GM19438 (cell line): ENCODE data around the gene CEP85L.

Experiments used
- ATAC-seq: cut with Tn5 transposase; IDR thresholded peaks from one replicate; pipeline ENCODE4 v1.9.1; 2021; ENCODE audit warnings: low read depth; ENCODE audit not compliant: unreplicated experiment

CEP85L gene

DNA sequence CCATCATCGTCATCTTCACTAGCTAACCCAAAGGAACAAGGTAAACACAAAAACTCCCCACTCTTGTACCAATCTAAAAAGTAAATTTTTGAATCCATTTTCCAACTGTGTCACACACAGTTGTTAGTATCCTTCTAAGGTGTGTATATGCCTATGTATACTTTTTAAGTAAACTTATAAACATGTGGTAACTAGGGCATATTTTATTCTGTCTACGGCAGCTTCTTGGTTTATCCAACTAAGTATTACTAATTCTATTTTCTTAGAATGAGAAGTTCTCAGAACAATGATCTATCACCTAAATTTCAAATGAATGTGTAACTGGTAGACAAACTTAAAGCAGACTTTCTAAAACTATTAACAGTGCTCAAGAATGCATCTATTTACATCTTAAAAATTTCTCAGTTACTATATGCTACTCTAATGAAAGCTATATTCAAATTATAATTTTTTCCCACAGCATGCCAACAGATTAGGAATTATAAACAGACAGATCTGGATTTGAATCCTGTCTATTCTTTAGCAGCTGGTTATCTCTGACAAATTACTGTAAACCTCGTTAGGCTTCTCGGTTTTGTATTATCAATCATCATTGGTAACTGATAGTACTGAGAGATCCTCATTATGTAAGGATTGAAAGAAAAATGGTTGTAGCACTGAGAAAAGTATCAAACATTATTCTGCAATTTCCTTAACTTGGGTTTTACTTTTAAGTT lies 105.1 kb downstream of the CEP85L start:
- no peak for ATAC-seq

DNA sequence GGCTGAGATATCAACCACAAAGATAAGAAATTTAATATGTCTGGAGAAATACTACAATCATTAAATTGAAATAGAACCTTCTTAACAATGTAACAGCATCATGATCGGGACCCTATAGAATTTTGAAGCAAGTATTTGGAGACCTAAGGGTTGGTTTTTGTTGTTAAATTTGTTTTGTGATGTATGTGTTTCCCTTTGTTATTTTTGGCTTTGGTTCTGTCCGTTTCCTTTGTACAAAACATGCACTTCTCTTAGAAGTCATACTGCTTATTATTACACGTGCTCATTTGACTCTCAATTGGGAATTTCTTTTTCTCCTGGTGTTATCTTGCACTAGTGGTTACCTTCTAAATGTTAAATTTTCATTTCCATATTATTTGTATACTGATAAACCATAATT lies 107.3 kb downstream of the CEP85L start:
- no peak for ATAC-seq

DNA sequence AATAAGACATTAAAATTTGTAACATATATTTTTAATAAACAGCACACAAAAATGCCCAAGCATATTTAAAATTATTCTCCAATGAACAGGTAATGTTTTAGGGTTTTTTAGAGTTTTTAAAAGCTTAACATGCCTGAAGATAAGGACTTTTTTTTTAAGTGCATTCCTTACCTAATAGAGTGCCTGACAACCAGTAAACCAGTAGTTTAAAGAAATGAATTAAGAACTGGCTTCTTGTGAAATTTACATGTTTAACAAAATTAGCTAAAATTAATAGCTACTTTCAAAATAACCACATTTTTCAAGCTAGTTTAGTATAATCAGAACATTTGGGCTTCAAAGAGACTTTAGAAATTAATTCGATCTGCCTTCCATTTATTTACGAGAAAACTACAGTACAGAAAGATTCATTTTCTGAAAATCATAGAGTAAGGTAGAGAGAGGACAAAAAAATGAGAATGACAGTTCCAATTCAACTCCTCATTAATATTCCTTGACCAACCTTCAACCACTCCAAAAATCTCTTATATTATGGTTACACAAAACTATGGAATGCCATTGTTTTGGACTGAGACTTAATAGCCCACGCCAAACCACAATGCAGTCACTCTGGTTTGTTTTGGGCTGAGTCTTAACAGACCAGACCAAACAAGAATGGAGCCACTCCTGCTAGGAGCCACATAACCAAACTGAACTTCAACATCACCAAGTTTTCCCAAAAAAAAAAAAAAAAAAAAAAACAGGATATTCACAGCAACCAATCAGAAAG lies 109.0 kb downstream of the CEP85L start:
- ATAC-seq = no peak

- no peak for ATAC-seq
Measured at GRCh38 chr6:118537574-118537973, 113.8 kb downstream of the CEP85L start.

DNA sequence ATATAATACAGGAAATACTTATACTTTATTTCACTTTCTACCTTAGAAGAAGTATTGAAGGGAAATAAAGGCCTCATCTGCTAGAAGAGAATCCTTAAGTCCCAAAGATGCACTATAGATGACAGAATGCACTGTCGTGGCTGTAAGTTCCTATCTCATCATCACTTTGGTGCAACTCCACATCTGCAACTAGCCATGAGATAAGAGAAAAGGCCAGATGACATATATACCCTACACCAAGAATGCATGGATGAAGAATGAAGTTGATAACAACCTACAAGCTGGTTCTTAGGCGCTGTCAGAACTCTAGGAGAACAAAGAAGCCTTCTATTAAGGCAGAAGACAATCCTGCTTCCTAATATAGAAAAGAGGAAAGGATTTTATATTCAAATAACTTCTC lies 114.9 kb downstream of the CEP85L start:
- ATAC-seq = no peak

GRCh38 chr6:118535176-118535844 lies 116.1 kb downstream of the CEP85L start:
- ATAC-seq = no peak

- no peak for ATAC-seq
Measured at GRCh38 chr6:118530942-118531341, 120.4 kb downstream of the CEP85L start.

DNA sequence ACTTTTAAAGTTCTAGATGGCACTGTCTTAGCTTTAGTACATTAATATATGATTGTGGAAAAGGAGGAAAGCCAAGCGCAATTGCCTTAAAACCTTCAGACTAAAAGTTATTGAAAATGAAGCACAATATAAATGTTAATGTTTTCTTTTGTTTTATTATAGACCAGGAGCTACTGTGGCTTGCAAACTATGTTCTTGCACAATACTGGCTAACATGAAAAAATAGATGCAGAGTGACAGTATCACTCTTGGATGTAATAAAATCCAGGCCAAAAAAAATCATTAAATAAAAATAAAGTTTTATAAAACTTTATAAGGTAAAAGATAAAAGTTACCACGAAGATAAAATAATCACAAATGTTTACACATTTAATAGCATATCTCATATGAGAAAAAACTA lies 121.6 kb downstream of the CEP85L start:
- no peak for ATAC-seq

DNA sequence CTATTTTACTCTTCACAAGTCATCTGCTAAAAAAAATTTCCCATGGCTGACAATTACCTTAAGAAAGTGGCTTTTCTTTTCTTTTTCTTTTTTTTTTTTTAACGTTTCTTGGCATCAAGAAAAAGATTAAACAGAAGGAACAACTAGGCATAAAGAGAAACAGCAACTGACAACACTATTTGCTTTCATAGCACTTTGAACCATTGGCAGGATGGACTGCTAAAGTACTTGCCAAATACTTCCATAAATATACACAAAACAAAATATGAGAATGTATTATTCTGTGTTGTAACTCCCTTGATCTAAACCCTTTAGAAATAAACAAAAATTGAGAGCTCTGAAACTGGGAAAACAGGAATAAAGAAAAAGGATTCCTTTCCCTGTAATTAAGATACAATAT lies 123.3 kb downstream of the CEP85L start:
- no peak for ATAC-seq

- ATAC-seq = no peak
Measured at GRCh38 chr6:118525913-118526780, 125.2 kb downstream of the CEP85L start.

DNA sequence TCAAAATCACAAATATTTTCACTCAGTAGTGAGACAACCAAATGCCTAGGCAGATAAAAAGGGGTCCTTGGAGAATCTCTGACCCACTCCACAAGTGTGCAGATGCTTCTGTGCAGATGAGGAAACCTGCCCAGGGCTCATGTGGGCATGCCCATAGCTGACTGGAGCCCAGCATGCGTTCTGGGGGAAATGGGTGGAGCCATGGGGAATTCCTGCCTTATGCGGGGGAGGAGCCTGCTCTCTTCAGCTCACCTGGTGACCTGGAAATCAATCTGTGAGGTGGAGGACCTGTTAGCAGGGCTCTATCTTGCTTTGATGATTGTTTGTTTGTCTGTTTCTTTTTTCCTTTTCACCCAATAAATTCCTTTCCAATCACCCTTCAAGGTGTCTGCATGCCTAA lies 126.7 kb downstream of the CEP85L start:
- no peak for ATAC-seq

DNA sequence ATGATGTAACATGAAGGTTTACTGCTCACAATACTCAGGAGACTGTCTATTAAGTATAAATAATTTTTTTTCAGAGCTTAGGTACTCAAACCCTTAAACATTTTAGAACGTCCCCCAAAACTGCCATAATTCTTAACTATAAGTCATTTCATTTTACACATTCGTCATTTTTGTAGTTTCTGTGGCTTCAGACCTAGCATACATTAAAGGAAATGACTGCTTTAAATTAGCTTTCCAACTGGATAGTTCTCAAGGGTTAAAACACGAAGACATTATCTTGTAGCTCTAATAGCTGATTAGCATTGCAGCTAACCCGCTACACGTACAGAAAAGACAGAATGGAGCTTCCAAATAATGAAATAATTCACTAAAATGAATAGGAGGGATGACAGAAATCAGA lies 128.2 kb downstream of the CEP85L start:
- ATAC-seq = no peak

- ATAC-seq = no peak
Measured at GRCh38 chr6:118522422-118522821, 129.0 kb downstream of the CEP85L start.

DNA sequence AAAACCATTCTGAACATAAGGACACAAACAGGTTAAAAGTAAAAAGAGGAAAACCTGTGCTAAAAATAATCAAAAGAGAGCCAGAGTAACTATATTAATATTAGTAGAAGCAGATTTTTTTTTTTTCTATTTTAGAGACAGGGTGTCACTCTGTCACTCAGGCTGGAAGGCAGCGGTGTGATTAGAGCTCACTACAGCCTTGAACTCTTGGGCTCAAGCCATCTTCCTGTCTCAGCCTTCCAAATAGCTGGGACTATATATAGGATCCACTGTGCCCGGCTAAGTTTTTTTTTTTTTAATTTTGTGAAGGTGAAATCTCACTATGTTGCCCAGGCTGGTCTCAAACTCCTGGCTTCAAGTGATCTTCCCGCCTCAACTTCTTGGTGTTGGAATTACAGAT lies 136.7 kb downstream of the CEP85L start:
- no peak for ATAC-seq

DNA sequence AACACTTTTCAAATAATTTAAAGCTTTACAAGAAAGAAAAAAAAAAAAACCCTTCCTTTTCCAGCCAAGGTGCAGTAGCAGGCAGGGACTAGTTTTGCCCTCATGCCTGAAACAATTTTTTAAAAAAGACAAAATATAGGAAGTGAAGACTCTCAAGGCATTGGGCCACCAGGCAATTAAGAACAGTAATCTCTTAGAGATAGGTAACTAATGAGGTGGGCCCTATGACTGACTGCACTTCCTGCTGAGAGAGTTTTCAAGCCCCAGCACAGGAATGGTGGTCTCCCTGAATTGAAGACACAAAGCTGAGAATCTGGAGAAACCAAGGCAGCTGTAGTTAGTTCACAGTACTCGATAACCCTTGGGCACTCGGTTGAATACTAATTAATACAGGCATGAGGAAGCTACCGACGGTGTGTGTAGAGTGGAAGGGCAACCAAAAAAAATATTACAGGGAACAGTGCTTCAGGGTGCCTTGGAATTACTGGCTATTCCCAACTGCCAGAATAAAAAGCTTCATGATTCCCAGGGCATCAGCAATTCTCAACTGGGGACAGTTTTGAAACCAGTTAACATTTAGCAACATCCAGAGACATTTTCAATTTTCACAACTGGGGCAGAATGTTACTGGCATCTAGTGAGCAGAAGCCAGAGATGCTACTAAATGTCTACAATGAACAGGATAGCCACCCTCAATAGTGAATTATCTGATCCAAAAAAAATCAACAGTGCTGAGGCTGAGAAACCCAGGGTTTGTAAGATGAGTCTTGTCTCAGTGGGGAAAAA lies 139.3 kb downstream of the CEP85L start:
- ATAC-seq = no peak

DNA sequence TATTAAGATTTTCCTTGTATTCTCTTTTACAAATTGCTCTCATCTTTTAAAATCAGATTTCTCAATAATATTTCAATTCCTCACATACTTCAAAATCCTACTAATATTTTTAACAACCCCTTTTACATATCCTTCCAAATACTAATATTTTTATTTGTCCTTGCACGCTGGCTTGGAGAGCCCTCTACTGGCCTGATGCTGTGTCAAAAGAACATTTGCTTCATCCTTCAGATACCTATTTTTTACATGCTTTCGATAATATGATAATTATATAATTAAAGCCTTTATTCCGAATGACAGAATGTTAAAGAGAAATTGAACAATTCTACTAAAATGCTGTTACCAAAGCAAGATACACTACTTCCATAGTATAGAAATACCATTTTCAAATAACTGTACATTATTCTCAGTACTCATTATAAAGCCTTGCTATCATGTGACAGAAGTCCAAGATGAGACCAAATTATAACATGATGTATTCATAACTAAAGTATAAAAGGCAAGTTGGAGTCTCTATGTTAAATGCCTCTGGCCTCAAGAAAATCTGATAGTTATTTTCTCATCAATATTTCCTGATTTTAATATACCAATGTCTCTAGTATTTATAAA lies 142.3 kb downstream of the CEP85L start:
- ATAC-seq = no peak

DNA sequence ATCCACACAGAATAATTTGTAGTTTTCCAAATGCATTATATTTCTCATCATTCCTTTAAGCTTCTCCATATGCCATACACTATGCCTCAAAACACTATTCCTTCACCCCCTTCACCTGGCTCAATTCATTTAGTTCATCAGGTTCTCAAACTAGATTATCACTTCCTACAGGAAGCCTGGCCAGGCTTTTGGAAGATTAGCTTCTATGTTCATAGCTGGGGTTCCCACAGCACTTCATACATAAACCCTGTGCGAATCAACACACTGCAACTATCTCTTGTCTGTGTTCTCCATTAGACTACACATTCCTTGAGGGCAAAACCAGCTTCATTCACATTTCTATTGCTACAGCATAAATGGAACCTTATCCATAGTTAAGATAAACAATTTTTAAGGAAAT lies 143.8 kb downstream of the CEP85L start:
- ATAC-seq = no peak

DNA sequence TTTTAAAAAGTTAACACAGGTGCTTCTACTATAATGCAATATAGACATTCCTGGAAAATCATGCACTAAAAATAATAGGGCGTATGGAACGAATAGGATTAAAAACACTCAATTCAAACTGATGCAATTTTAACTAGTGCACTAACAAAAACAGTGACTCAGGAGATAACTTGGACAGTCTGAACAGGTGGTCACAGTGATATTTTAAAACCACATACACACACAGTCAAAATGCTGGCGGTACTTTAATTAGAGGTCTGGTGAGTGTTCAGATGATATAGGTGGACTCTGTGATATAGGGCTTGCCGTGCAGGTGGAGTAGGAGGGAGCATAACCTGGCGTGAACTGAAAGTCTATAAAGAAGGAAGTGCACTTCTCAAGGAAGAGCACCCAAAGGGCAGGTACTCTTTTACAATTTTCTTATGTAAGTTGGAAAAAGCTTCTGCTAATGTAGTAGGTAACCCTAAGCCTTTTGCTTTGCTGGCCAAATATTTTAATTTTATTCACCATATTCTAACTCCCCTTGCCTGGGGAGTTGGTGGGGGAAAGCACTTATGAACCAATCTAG lies 145.2 kb downstream of the CEP85L start:
- ATAC-seq = no peak

GRCh38 chr6:118505656-118506055 lies 145.7 kb downstream of the CEP85L start:
- no peak for ATAC-seq
